Aorta (tissue), 5 donors: ENCODE data around the gene PLXNA4. TPM values are rescaled to one million over a fixed set of nuclear protein-coding genes. Genes with fewer than 3 reads are reported as not detected.

ENCODE experiments used
- ATAC-seq: fragments of 200-7000 bp; cut with Tn5 transposase; one replicate; pipeline ENCODE4 v1.9.1; 2022; ENCODE audit warnings: moderate library complexity; ENCODE audit not compliant: low FRiP score
- DNase-seq, 2 donors: peaks; one replicate each; pipeline ENCODE4 v3.0.0-alpha.2; 2020
- H3K27ac ChIP-seq, 2 donors: one replicate each; pipeline ENCODE4 v1.5.1; 2013; ENCODE audit warnings: low read length in 2 of 2, mild to moderate bottlenecking in 2 of 2, moderate library complexity in 2 of 2, control low read depth in 1 of 2, inconsistent platforms in 1 of 2, low read depth in 1 of 2
- H3K27me3 ChIP-seq, 2 donors: one replicate each; pipeline ENCODE4 v1.6.1; 2013; ENCODE audit warnings: control low read depth in 1 of 2, low read length in 1 of 2, mild to moderate bottlenecking in 1 of 2, moderate library complexity in 1 of 2; ENCODE audit not compliant: insufficient read depth in 2 of 2, control insufficient read depth in 1 of 2
- H3K36me3 ChIP-seq, 2 donors: one replicate each; pipeline ENCODE4 v1.6.1; 2013; ENCODE audit warnings: control low read depth in 1 of 2, low read length in 1 of 2, mild to moderate bottlenecking in 1 of 2; ENCODE audit not compliant: insufficient read depth in 2 of 2, control insufficient read depth in 1 of 2
- H3K4me1 ChIP-seq, 2 donors: one replicate each; pipeline ENCODE4 v1.6.1; 2013; ENCODE audit warnings: low read length in 2 of 2, control low read depth in 1 of 2, mild to moderate bottlenecking in 1 of 2, moderate library complexity in 1 of 2; ENCODE audit not compliant: insufficient read depth in 2 of 2, control insufficient read depth in 1 of 2
- H3K4me3 ChIP-seq, 2 donors: one replicate each; pipeline ENCODE4 v1.5.1; 2013; ENCODE audit warnings: low read length in 2 of 2, control low read depth in 1 of 2, mild to moderate bottlenecking in 1 of 2
- H3K9me3 ChIP-seq: one replicate; pipeline ENCODE4 v1.6.1; 2013; ENCODE audit warnings: mild to moderate bottlenecking, low read length; ENCODE audit not compliant: control insufficient read depth
- WGBS, 2 donors: extraction: QIAGEN DNeasy Blood & Tissue Kit; methylation state at CpG; one replicate each; pipeline ENCODE4 v1.1.7; 2013; 5-methylcytosine and 5-hydroxymethylcytosine counted together
- intact Hi-C, 2 donors: fragments of 100-400 bp; cut with DNase I; formaldehyde crosslinking; loops; one replicate each; pipeline versions ENCODE4 v1.14.2 to v1.15.0; 2022
- polyA plus RNA-seq, 2 donors: library from polyadenylated mRNA; stranded (reverse); fragments of 200-250 nt; gene quantifications; one replicate each; pipeline ENCODE4 v1.2.3, GENCODE V29; 2013
- total RNA-seq, 2 donors: library from RNA; stranded (reverse); fragmentation: NEBNext Ultra II Directional; extraction: Animal tissue kit (Norgen Biotek cat#: 25700); gene quantifications; one replicate each; pipeline ENCODE4 v1.2.1, GENCODE V29; 2021
- donor health status: healthy with polysubstance abuse.
- donor health status: Bipolar disorder and iron deficiency.
- donor health status: DM: no; HTN: no; CAD: no.
- donor health status: DM: no; HTN: no; CAD: no.
- donor health status: DM: yes; HTN: yes; CAD: no.

Gene PLXNA4
- total and polyA plus RNA-seq, 4 donors: 0.59 to 30.1 (median 12.0) TPM

GRCh38 chr7:132125872-132126595 lies 450.2 kb downstream of the PLXNA4 start:
- no peak for DNase-seq
- Histone ChIP-seq H3K27me3 (no peaks in the 10 kb centered on the region), H3K4me3 (no peak overlapping the region), H3K4me1 (no peaks in the 10 kb centered on the region), H3K27ac (no peak overlapping the region), H3K36me3 (peaks cover 0 to 3% of the 10 kb centered on the region in 2 donors), H3K9me3 (no peaks in the 10 kb centered on the region)
- WGBS, 2 donors: 89 to 90% methylated on average over 12 of the region's 12 CpGs
- intact Hi-C loops: no loop called here
- no peak for ATAC-seq

- H3K27me3 ChIP-seq: no peaks in the 10 kb centered on the region
- no peaks in the 10 kb centered on the region for H3K36me3 ChIP-seq
- intact Hi-C loops: no loop called here
- H3K27ac ChIP-seq: no peak overlapping the region
- no peak overlapping the region for H3K4me3 ChIP-seq
- DNase-seq (no peak), ATAC-seq (no peak)
- 88% methylated on average over 3 of the region's 3 CpGs for WGBS, 2 donors
- H3K4me1 ChIP-seq: no peaks in the 10 kb centered on the region
- no peaks in the 10 kb centered on the region for H3K9me3 ChIP-seq
Observed at GRCh38 chr7:132125096-132125495, 451.2 kb downstream of the PLXNA4 start.

GRCh38 chr7:132124575-132124974 lies 451.7 kb downstream of the PLXNA4 start:
- Histone ChIP-seq H3K27ac (no peak overlapping the region), H3K27me3 (no peaks in the 10 kb centered on the region), H3K4me3 (no peak overlapping the region), H3K36me3 (no peaks in the 10 kb centered on the region), H3K4me1 (no peaks in the 10 kb centered on the region), H3K9me3 (no peaks in the 10 kb centered on the region)
- WGBS, 2 donors: 70 to 71% methylated on average over 6 of the region's 6 CpGs
- DNase-seq: no peak
- ATAC-seq: no peak
- intact Hi-C loops: no loop called here

- H3K9me3 ChIP-seq: no peaks in the 10 kb centered on the region
- H3K27me3 ChIP-seq: no peaks in the 10 kb centered on the region
- WGBS, 2 donors: 45 to 54% methylated on average over 7 of the region's 7 CpGs
- H3K36me3 ChIP-seq: no peaks in the 10 kb centered on the region
- intact Hi-C loops: no loop called here
- no peak for ATAC-seq
- H3K4me1 ChIP-seq: no peaks in the 10 kb centered on the region
- no peak for DNase-seq
- H3K27ac ChIP-seq: no peak overlapping the region
- no peak overlapping the region for H3K4me3 ChIP-seq
Observed at GRCh38 chr7:132123773-132124172, 452.5 kb downstream of the PLXNA4 start.

- H3K4me1 ChIP-seq: no peaks in the 10 kb centered on the region
- no peaks in the 10 kb centered on the region for H3K9me3 ChIP-seq
- H3K36me3 ChIP-seq: no peaks in the 10 kb centered on the region
- H3K27me3 ChIP-seq: no peaks in the 10 kb centered on the region
- intact Hi-C loops: no loop called here
- H3K4me3 ChIP-seq: no peak overlapping the region
- no peak for ATAC-seq
- no peak for DNase-seq
- 75 to 86% methylated on average over 6 of the region's 6 CpGs for WGBS, 2 donors
- H3K27ac ChIP-seq: no peak overlapping the region
Observed at GRCh38 chr7:132122901-132123300, 453.4 kb downstream of the PLXNA4 start.

- 76 to 79% methylated on average over 6 of the region's 6 CpGs for WGBS, 2 donors
- H3K27ac ChIP-seq: no peak overlapping the region
- no peak for DNase-seq
- H3K9me3 ChIP-seq: no peaks in the 10 kb centered on the region
- intact Hi-C loops: no loop called here
- no peaks in the 10 kb centered on the region for H3K4me1 ChIP-seq
- ATAC-seq: no peak
- H3K27me3 ChIP-seq: no peaks in the 10 kb centered on the region
- no peaks in the 10 kb centered on the region for H3K36me3 ChIP-seq
- no peak overlapping the region for H3K4me3 ChIP-seq
Observed at GRCh38 chr7:132121987-132122386, 454.3 kb downstream of the PLXNA4 start.

- intact Hi-C loops: no loop called here
- ATAC-seq: no peak
Observed at GRCh38 chr7:132118641-132119040, 457.6 kb downstream of the PLXNA4 start.

GRCh38 chr7:132117636-132118035 lies 458.6 kb downstream of the PLXNA4 start:
- no peaks in the 10 kb centered on the region for H3K36me3 ChIP-seq
- no peak for ATAC-seq
- no peaks in the 10 kb centered on the region for H3K9me3 ChIP-seq
- WGBS, 2 donors: 81 to 85% methylated on average over 6 of the region's 6 CpGs
- DNase-seq: no peak
- H3K4me3 ChIP-seq: no peak overlapping the region
- no peaks in the 10 kb centered on the region for H3K27me3 ChIP-seq
- no peaks in the 10 kb centered on the region for H3K4me1 ChIP-seq
- intact Hi-C loops: no loop called here
- no peak overlapping the region for H3K27ac ChIP-seq

More at GRCh38 chr7:132118641-132119040, 457.6 kb downstream of the PLXNA4 start:
- Histone ChIP-seq H3K36me3 (no peaks in the 10 kb centered on the region), H3K4me3 (no peak overlapping the region), H3K27ac (no peak overlapping the region), H3K4me1 (no peaks in the 10 kb centered on the region), H3K27me3 (no peaks in the 10 kb centered on the region), H3K9me3 (no peaks in the 10 kb centered on the region)
- DNase-seq: no peak
- WGBS, 2 donors: 92% methylated on average over 1 of the region's 1 CpG

- WGBS, 2 donors: 86 to 92% methylated on average over 3 of the region's 3 CpGs
- intact Hi-C loops: no loop called here
- Histone ChIP-seq H3K36me3 (no peaks in the 10 kb centered on the region), H3K9me3 (no peaks in the 10 kb centered on the region), H3K4me3 (no peak overlapping the region), H3K4me1 (no peaks in the 10 kb centered on the region), H3K27ac (no peak overlapping the region), H3K27me3 (no peaks in the 10 kb centered on the region)
- DNase-seq (no peak), ATAC-seq (no peak)
Observed at GRCh38 chr7:132117181-132117580, 459.1 kb downstream of the PLXNA4 start.
